GM21529 (cell line): Measurements from ENCODE around the gene VWA8.
"Not testable (repeated sequence)": the region's sequence is repeated elsewhere in the genome, so short reads cannot be mapped to it uniquely, and the experiment has no call there.

ENCODE experiments used
- ATAC-seq: cut with Tn5 transposase; IDR thresholded peaks from one replicate; pipeline ENCODE4 v1.9.1; 2021; ENCODE audit not compliant: unreplicated experiment

The VWA8 gene

DNA sequence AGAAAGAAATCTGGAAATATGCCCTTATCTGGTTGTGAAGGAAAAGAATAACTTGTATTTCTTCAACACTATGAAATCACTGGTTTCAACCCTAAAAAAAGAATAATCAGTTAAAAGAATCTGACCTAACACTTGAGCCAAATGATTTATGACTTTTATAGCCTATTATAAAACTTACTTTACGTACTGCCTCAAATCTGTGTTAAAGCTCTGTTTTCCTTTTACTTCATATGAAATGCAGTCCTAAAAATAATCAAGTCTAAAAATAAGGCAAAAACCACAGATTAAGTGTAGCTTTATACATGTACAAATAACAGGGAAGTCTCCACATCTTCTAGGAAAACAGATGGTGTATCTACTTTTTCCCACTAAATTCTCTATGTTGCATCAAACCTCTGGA is 101.3 kb downstream of the VWA8 start:
- no peak for ATAC-seq

DNA sequence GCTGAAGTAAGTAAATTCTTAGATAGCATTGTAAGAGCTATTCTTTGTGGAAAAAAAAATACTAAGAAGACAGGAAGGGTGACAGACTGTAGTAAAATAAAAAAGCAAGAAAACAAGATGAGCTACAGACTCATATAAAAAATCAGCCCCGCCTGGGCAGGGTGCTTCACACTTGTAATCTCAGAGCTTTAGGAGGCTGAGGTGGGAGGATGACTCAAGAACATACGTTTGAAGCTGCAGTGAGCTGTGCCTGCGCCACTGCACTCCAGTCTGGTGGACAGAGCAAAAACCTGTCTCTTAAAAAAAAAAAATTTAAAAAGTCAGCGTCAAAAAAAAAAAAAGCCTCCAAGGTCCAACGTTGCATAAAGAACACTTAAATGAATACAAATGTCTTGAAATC is 102.1 kb downstream of the VWA8 start:
- no peak for ATAC-seq

DNA sequence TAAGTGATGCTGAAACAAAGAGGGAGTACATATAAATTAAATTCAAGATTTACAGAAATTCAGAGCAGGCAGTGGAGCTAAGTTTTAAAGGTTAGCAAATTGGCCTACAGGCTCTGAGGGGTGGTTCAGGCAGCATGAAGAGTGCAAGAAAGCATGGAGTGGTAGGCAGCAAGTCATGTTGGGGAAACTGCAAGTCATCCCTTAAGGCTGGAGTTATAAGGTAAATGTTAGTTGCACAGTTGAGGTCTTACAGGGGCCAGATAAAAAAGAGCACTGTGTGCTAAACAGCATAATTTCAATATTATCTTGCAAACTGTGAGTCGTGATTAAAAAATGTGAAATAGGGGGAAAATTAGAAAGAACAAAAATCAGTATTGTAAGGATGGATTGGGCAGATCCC is 106.2 kb downstream of the VWA8 start:
- no peak for ATAC-seq

DNA sequence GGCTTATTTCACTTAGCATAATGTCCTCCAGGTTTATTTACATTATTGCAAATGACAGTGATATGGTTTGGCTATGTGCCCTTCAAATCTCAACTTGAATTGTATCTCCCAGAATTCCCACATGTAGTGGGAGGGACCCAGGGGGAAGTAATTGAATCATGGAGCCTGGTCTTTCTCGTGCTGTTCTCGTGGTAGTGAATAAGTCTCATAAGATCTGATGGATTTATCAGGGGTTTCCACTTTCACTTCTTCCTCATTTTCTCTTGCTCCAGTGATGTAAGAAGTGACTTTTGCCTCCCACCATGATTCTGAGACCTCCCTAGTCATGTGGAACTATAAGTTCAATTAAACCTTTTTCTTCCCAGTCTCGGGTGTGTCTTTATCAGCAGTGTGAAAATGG is 109.6 kb downstream of the VWA8 start:
- no peak for ATAC-seq

DNA sequence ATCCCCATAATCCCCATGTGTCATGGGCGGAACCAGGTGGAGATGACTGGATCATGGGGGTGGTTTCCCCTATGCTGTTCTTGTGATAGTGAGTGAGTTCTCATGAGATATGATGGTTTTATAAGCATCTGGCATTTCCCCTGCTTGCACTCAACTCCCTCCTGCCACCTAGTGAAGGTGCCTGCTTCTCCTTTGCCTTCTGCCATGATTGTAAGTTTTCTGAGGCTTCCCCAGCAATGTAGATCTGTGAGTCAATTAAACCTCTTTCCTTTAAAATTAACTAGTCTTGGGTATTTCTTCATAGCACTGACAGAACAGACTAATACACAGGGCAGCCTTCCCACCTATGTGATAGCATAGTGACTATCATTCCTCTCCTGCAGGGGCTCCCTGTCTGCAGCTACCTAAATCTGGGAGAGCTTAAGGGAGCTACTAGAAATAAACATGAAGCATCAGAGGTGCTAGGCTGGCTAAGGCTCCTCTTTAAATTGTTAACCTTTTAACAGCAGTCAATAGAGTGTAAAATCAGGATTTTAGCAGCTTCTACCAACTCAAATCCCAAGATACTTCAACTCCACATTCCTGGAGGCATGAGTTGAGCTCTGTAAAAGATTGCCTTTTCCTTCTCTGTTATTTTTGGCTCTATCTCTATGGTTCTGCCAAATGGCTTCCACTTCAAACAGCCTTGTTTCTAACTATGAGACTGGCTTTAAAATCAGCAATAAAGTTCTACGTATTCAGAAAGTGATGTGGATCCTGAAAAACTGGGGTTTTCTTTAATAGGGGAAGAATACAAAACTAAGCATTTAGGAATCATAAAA is 112.3 kb downstream of the VWA8 start:
- no peak for ATAC-seq

DNA sequence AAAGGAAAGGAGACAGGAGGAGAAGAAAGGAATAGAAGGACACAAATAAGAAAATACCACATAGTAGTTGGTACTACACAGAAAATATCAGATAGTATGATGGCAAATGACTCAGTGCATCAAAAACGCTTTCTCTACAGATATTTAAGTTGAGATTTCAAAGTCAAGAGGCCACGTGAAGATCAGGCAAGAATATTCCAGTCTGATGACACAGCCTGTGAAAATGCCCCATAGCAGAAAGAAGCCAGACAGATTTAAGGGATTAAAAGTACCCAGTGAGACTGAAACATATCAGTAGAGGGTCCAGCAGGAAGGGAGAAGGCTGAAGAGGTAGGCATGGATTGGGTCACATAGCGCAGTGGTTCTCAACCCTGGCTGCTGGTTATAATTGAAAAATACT is 113.7 kb downstream of the VWA8 start:
- no peak for ATAC-seq

DNA sequence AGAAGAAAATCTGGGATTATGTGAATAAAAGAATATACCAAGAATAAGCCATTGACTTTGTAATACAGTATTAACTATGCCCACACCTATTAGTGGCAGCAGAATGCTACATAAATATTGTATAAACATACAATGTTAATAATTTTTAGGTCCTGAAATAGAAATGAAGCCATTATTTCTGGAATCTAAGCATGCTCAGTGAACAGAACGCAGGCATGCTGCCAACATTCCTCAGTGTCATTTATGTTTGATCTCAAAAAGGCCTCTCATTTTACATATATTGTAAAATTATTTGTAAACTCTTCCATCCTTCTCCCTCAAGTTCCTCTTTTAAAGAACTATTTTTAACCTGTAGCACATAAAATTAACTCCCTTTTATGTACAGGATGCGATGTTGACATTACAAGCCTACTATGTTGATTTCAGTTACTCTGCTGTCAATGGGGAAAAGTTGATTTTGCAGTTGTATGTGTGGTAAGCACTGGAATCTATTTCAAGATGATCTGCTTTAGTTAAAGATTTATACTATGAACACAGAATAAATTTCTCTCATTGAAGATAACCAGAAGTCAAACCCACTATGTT is 118.8 kb downstream of the VWA8 start:
- ATAC-seq: no peak

DNA sequence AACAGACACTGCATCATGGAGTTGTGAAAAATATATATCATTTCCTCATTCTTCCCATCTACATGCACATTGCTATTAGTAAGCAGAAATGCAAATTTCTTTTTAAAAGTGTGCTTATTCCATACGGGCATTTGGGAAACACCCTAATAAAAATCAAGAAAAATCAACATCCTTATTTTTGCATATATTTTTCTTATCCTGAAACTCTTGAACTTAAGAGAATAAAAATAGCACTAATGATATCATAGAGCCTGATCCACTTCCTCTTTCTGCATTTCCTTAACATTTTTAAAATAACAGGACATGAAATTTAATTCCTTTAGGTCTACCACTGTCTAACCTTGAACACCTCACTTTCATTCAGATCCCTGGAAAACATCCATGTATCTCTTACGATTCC is 123.3 kb downstream of the VWA8 start:
- ATAC-seq: no peak

DNA sequence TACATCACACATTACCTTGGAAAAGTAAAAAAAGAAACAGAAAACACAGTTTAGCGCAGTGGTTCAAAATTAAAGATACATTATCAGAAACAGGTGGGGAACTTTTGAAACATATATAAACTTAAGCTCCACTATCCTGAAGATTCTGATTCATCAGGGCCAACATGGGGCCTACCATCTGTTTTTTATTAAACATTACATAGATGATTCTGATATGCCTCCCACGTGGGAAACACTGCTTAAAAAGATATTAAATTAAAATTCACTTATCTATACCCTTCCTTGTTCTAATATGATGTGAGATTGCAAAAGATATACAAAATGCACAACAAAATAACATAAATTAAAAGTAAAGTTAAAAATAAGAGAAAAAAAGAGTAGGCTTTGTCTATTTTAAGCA is 125.0 kb downstream of the VWA8 start:
- no peak for ATAC-seq

DNA sequence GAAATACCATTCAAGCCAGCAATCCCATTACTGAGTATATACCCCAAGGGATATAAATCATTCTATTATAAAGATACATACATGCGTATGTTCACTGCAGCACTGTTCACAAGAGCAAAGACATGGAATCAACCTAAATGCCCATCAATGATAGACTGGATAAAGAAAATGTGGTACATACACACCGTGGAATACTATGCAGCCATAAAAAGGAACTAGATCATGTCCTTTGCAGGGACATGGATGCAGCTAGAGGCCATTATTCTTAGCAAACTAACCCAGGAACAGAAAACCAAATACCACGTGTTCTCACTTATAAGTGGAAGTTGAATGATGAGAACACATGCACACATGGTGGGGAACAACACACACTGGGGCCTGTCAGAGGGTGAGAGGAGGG is 126.2 kb downstream of the VWA8 start:
- ATAC-seq: not testable (repeated sequence)

DNA sequence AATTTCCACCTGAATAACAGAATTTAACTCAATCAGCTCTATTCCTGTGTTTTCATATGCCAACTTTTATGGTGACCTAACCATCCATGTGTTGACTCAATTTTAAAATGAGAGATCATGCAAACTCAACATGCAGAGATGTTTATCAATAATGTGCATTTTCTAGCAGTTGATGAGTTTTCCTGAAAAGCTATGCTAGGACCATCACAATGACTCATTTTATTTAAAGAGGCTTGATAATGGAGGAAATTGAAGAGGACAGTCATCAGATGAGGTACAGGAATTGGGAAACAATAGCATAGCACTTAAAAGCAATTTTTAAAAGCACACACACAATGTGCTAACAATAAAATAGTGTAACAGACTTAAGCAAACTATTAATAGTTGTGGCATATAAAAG is 127.1 kb downstream of the VWA8 start:
- no peak for ATAC-seq

DNA sequence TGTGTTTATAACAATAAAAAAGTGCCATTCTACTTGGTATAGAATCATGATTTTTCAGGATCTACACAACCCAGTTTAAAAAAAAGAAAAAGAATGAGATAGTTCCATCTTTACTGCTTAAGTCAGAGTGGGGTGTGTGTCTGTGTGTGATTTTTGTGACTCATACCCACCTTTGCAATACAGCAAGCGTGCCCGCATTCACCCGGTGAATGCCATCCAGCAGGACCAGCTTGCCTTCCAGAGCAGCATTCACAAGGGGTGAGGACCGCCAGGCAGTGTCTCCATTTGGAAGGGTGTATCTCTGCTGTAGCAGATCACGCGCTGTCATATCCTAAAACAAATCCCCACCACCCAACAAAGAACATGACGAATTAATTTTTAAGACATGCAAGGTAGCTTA is 127.7 kb downstream of the VWA8 start:
- ATAC-seq: no peak

DNA sequence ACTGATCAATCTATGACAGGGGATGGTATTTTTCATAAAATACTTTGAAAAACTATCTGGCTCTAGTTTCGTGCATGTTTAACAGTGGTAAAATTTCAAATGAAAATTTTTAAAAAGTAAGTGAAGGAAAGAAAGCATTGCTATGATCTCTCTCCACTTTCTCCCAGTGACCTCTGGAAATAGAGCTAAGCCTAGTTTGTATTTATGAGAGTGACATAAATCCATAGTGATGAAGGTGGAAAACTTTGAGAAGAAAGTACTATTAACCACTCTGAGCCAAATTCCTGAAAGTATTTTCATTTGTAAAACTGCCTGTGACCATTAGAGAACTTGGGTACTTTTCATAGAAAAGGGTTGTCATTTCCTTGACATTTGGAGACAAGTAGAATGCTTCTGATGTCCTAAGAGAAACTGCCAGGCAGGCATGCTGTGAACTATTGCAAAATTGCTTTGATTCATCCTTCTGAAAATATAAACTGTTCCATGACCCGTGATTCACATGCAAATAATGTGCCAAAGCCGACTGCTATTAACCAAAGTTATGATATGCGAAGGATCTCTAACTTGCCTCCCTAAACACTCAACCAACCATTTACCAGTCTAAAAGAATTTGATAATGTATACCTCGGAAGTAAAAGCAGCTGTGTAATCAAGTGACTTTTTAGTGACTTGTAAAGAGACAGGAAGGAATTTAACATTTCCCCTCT is 133.2 kb downstream of the VWA8 start:
- no peak for ATAC-seq

DNA sequence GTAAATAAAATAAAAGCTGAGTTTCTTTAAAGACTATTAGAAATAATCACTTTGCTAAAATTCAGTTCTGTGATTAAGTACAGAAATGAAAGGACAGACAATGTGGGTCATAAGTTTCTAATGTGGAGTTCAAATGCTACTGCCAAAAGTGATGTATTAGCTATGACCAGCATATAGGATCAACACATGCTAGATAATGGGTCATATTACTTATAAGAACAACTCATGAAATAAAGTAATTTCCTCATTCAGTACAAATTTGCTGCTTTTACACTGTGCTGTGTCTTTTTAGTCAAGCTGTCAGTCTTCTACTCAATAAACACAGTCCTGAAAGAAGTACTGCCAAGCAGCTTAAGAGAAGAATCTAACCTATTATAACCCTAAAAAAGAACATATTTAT is 135.2 kb downstream of the VWA8 start:
- no peak for ATAC-seq

DNA sequence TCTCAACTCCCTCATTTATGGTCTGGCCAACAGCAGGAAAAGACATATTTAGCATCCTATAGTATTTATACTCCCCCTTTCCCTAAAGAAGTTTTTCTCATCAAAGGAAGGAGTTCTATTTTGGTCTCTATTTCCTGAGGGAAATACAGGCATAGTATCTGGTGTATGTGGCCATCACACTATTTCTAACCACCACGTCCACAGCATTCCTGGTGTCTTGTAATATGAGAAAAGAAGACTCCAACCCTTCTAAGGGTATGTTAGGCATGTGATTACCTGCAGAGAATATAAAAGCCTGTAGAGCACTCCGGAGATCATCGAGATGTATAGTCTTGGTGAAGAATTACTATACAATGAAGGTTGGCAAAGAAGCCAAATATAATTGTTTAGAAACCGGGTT is 137.4 kb downstream of the VWA8 start:
- ATAC-seq: no peak

DNA sequence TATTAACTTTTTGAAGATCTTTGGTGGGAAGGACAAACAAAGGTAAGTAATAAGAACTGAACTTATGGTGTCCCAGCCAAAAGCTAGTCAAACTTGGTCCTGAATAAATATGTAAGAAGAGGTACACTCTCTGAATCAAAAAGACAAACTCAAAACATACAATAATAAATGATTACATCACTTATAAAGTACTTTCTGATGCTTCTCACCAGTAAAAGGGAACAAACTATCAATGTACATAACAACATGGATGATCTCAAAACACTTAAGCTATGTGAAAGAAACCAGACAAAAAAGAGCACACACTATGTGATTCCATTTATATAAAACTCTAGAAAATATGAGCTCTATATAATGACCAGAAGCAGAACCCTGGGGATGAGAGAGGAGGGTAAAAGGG is 138.3 kb downstream of the VWA8 start:
- ATAC-seq: no peak

DNA sequence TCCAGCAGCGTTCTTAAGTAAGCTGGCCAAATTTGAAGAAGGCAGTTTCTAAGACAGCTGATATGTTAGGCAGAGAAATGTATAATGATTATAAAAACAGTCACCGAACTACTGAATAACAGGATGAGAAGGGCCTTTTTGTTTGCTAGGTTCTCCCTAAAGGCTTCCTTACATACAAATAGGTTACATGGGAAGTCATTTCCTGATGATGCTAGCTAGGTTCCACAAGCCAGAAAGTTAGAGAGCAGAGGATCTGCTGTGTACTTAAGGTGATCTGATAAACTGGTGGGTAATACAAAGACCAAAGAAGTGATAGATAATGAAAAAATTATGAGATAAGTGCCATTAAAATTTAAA is 139.7 kb downstream of the VWA8 start:
- no peak for ATAC-seq

DNA sequence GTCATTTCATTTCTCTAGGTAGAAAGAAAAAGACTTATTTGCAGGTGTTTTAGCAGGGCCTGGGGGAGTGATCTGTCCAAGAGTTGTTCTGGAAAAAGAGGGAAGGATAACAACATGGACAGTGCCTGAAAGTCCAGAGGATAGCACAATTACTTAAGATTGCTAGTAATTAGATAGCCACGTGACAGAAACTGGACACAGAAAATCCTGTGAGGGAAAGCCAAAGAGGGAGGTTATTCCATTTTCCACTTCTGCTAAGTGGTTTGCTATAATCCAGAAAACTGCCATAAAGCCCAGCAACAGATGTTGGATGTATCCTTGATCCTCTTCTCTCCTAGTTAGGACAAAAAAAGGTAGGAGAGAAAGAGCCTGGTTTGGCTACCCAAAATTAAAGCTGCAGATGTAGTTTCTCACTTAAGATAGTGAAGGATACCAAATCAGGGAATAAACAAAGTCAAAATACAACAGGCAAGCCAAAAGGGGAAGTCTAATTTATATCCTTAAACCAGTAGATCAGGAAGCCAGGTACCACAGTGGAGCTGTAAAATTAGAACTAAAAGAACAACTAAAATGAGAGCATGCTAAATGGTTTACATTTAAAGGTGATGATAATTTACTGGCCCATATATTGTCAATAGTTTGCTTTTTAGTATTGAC is 140.2 kb downstream of the VWA8 start:
- ATAC-seq: no peak

DNA sequence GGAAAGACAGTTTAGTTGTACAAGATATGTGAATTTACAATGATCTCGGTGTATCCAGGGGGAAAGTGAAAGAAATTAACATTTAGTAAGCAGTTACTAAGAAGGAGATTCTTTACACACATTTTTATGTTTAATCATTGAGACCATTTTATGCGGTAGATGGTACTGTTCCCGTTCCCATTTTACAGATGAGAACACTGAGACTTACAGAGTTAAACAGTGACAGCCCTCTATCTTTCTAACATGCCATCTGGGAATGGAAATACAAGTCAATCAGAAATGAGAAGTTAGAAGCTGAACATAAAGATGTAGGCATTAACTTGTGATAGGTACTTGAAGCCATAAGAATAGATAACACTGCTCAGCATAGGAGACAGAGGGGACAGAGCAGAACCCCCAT is 144.9 kb downstream of the VWA8 start:
- no peak for ATAC-seq

DNA sequence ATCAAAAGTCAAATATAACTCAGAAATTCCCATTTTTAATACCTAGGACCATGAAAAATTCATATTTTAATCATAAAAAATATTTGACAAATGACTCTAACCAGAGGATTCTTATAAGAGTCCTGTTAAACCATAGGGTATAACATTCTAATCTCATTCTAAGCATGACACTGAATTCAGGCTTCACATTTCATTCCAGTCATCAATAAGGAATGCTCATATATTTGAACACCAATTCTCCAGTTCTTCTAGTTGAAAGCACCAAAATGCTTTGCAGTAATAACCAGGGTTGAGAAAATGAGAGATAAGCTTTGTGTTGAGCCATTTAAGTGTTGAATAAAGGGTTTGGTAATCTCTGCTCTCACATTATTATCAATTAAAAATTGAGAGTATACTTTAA is 147.5 kb downstream of the VWA8 start:
- no peak for ATAC-seq

DNA sequence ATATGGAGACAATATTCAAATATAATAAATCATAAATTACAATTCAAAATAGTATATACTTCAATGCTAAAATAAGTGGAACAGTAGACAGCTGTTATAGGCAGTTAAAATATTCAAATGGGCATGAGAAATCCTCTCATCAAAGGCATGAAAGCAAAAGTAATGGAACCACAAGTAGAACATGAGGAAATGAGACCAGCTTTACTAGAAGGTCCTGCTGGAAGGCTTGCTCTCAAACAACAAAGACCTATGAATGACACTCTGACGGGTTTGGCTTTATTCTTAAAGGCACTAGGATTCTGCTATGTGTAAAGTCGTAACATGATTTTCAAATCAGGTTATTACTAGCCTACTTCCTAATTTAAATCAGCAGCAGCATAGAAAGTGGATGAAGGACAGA is 148.1 kb downstream of the VWA8 start:
- ATAC-seq: peak; percentile 56

DNA sequence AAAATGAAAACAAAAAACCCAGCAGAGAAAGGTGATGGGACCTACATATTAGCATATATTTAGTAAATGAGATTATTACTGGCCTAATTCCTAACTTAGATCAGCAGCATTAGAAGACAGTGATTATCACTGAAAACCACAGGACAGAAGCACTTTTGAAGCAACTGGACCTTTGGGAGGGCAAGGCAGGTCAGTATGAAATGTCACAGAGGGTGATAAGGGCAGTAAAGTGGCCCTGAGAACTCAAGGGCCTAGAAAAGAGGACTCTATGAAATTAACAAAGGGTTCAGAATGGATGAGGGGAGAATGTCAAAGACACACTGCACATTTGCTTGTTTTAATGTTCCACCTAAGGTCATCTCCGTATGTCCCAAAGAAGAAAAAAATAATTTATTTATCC is 148.7 kb downstream of the VWA8 start:
- no peak for ATAC-seq
